Suprapubic skin (tissue), 3 donors: ENCODE results near the gene ZNF480.

ENCODE experiments used
- CTCF ChIP-seq, 2 donors: fragments of 200-600 bp in 1 of 2; fragments of 450-650 bp in 1 of 2; sonication (generic) in 1 of 2; IDR thresholded peaks; one replicate each; pipeline ENCODE4 v1.5.1; 2016 to 2019; ENCODE audit warnings: antibody characterized with exemption in 2 of 2, mild to moderate bottlenecking in 1 of 2, moderate library complexity in 1 of 2
- EP300 ChIP-seq: sonication (generic); formaldehyde crosslinking; IDR thresholded peaks from one replicate; pipeline ENCODE4 v1.6.1; 2017; ENCODE audit warnings: antibody characterized with exemption
- POLR2A ChIP-seq, 2 donors: fragments of 450-650 bp; IDR thresholded peaks; one replicate each; pipeline ENCODE4 v1.6.1; 2017; ENCODE audit warnings: antibody characterized with exemption in 2 of 2, mild to moderate bottlenecking in 2 of 2, moderate library complexity in 2 of 2

GRCh38 chr19:52291781-52292180 lies 5.2 kb upstream of the ZNF480 start:
- TF ChIP-seq CTCF (IDR thresholded peaks at IDR 0.05) (no peak), POLR2A (IDR thresholded peaks at IDR 0.05) (no peak), EP300 (no peak)
